ENCODE measurements around the gene RANBP10.

DNA sequence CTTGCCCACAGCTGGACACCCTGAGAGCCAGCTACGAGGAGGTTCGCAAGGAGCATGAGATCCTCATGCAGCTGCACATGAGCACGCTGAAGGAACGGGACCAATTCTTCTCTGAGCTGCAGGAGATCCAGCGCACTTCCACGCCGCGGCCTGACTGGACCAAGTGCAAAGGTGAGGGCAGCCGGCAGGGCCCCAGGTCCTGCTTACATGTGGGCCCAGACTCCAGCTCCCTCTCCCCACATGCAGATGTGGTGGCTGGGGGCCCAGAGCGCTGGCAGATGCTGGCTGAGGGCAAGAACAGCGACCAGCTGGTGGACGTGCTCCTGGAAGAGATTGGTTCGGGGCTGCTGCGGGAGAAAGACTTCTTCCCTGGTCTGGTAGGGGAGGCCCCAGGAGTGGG is 19.5 kb upstream of the RANBP10 start:
- TF ChIP-seq, protein P1, sequence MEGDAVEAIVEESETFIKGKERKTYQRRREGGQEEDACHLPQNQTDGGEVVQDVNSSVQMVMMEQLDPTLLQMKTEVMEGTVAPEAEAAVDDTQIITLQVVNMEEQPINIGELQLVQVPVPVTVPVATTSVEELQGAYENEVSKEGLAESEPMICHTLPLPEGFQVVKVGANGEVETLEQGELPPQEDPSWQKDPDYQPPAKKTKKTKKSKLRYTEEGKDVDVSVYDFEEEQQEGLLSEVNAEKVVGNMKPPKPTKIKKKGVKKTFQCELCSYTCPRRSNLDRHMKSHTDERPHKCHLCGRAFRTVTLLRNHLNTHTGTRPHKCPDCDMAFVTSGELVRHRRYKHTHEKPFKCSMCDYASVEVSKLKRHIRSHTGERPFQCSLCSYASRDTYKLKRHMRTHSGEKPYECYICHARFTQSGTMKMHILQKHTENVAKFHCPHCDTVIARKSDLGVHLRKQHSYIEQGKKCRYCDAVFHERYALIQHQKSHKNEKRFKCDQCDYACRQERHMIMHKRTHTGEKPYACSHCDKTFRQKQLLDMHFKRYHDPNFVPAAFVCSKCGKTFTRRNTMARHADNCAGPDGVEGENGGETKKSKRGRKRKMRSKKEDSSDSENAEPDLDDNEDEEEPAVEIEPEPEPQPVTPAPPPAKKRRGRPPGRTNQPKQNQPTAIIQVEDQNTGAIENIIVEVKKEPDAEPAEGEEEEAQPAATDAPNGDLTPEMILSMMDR (IDR thresholded peaks at IDR 0.05): no peak
- TF ChIP-seq ZFX (IDR thresholded peaks at IDR 0.05; ENCODE audit: borderline replicate concordance): no peak

Measured in 22Rv1 (cell line).